ENCODE results near the gene ABLIM3. TPM values are rescaled to one million over a fixed set of nuclear protein-coding genes. Genes with fewer than 3 reads are reported as not detected.

ABLIM3 gene
- total and polyA plus RNA-seq, 2 of the 8 experiments (the other 6 are each of a cell fraction or from before 2014, with no cell fraction given): 0.36 to 0.56 TPM

DNA sequence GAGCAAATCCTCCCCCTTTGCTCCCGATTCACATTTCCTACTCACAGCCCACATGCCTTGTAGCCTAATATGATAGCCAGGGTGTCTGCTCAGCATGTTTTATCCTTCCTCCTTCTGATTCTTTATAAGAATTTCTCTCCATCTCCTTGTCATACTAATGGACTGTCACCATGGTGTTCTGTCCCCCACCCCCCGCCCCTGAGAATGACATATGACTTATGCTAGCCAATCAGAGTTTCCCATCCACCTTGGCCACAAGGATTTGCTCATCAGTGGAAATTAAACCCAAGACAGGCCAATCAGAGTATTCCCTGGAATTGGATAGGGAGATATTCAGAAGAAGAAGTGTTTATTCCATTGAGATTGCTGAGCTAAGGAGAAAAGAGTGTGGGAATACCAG, 16.0 kb downstream of the ABLIM3 start (continued):
- no peak for TF ChIP-seq RAD21 (IDR thresholded peaks at IDR 0.05 in 1 of 2, conservative IDR thresholded peaks at IDR 0.05 in 1 of 2; ENCODE audit: low read depth in 2 of 2, low read length in 2 of 2)
- no peak for TF ChIP-seq BCL11A (IDR thresholded peaks at IDR 0.05; ENCODE audit: low read depth in 2 of 2, low read length in 2 of 2)
- no peak for TF ChIP-seq YY1 (IDR thresholded peaks at IDR 0.05; ENCODE audit: low read depth, low read length)
- TF ChIP-seq SIRT6 (IDR thresholded peaks at IDR 0.05; ENCODE audit: low read length): no peak
